A549 treated with AZD9567 at 1 μM for 4 hours (cell line): Measurements from ENCODE around the gene CCR7. TPM values are rescaled to one million over a fixed set of nuclear protein-coding genes. Genes with fewer than 3 reads are reported as not detected.

ENCODE experiments used
- total RNA-seq: library from RNA; stranded (reverse); fragments of 200-300 nt; extraction: Qiagen RNA extraction; gene quantifications from 5 replicates; pipeline ENCODE4 v1.2.3, GENCODE V29; 2022; ENCODE audit not compliant: insufficient read depth

CCR7 gene, protein sequence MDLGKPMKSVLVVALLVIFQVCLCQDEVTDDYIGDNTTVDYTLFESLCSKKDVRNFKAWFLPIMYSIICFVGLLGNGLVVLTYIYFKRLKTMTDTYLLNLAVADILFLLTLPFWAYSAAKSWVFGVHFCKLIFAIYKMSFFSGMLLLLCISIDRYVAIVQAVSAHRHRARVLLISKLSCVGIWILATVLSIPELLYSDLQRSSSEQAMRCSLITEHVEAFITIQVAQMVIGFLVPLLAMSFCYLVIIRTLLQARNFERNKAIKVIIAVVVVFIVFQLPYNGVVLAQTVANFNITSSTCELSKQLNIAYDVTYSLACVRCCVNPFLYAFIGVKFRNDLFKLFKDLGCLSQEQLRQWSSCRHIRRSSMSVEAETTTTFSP
- total RNA-seq: 0.68 to 0.89 TPM (median 0.81 TPM) in 4 of 5 replicates, not detected in the other

DNA sequence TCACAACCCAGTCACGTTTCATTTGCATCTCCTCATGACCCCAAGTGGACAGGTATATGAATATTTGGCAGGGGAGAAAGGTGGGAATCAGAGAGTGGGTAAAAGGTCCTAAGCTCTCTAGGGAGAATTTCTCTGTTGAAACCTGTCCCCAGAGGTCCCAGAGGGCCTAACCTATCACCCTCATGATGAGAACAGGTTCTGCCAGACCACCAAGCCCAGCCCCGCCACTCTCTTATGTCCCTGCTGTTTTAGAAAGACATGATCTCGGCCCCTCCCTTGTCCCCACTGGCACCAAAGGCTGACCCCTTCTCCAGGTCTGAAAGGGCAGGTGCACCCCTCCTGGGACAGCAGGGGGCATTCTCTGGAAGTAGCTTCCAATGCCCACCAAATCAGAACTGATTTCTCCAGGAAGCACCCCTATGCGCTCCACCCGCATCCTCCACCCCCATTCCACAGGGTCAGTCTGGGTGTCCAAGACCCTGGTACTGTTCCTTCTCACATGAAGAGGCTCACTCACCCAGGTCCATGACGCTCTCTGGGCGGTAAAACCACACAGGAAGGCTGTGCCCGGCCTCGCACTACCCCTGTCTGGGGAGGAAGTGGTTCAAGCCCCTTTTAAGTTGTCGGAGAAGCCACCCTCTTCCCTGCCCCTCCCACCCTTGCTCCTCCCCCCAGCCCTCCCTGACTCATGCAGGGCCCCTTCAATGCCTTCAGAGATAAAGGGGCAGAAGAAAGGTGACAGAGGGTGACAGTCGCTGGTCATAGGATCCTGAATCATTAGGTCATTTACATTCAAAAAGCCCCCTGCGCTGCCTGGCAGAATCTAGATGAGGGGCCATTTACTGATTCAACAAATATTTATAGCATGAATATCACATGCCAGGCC lies at the start of gene CCR7:
TSS of gene CCR7 (minus strand) at position 590 of the 886 bp plus-strand sequence. CDS start at position 527, 63 bp downstream.

Other genes starting within 250 kb of the CCR7 start
- 0.81 to 1.2 TPM (median 0.92 TPM) in 4 of 5 replicates, not detected in the other for gene GJD3, start 200.7 kb downstream of the CCR7 start, total RNA-seq
- gene TOP2A, start 147.6 kb downstream of the CCR7 start, total RNA-seq: 181 to 244 TPM (median 224 TPM) in 5 replicates
- gene IGFBP4, start 122.0 kb downstream of the CCR7 start, total RNA-seq: 2,235 to 2,843 TPM (median 2,588 TPM) in 5 replicates
- 146 to 216 TPM (median 192 TPM) in 5 replicates for gene TNS4, start 63.8 kb downstream of the CCR7 start, total RNA-seq
- 98.4 to 106 TPM (median 105 TPM) in 5 replicates for gene SMARCE1, start 82.3 kb upstream of the CCR7 start, total RNA-seq
- gene KRT222, start 99.7 kb upstream of the CCR7 start, total RNA-seq: 0.21 to 0.65 TPM (median 0.38 TPM) in 4 of 5 replicates, not detected in the other
- not detected in 5 replicates for gene KRT24, start 138.3 kb upstream of the CCR7 start, total RNA-seq
- not detected in 5 replicates for gene KRT25, start 189.9 kb upstream of the CCR7 start, total RNA-seq
- gene KRT26, start 206.7 kb upstream of the CCR7 start, total RNA-seq: not detected in 5 replicates
- gene KRT27, start 217.1 kb upstream of the CCR7 start, total RNA-seq: 0.12 TPM in 1 of 5 replicates, not detected in the others
- gene KRT28, start 234.5 kb upstream of the CCR7 start, total RNA-seq: not detected in 5 replicates